ENCODE data around the gene OR7C1. TPM values are rescaled to one million over a fixed set of nuclear protein-coding genes. Genes with fewer than 3 reads are reported as not detected.

The OR7C1 gene
- total and polyA plus RNA-seq, 2 experiments from 2014 or later: 0.02 to 0.03 TPM

GRCh38 chr19:14837391-14837790 is 2.4 kb upstream of the OR7C1 start:
- no peaks in the 10 kb centered on the region for H3K79me2 ChIP-seq
- H3K36me3 ChIP-seq (replicated peaks; ENCODE audit: insufficient read depth, low read depth): no peaks in the 10 kb centered on the region
- H3K9me3 ChIP-seq (ENCODE audit: low read depth): no peaks in the 10 kb centered on the region
- no peaks in the 10 kb centered on the region for H3K4me1 ChIP-seq (ENCODE audit: insufficient read depth)
- DNase-seq (ENCODE audit: low spot score): no peak
- H3K4me2 ChIP-seq: no peak overlapping the region
- WGBS (ENCODE audit: low lambda C conversion rate, missing lambda C conversion rate): 52% methylated on average over 4 of the region's 4 CpGs
- TF ChIP-seq CTCF (IDR thresholded peaks at IDR 0.05; ENCODE audit: poor library complexity): no peak
- TF ChIP-seq EZH2 (IDR thresholded peaks at IDR 0.05; ENCODE audit: borderline replicate concordance): no peak
- TF ChIP-seq EZH2phosphoT487 (IDR thresholded peaks at IDR 0.05; ENCODE audit: low read depth, severe bottlenecking, unreplicated experiment): no peak
- H2AFZ ChIP-seq: no peak overlapping the region
- no peaks in the 10 kb centered on the region for H4K20me1 ChIP-seq (ENCODE audit: insufficient read depth, poor library complexity, severe bottlenecking)
- H3K27ac ChIP-seq: no peak overlapping the region
- H3K4me3 ChIP-seq: no peak overlapping the region
- H3K9me2 ChIP-seq (replicated peaks; ENCODE audit: insufficient read depth): no peaks in the 10 kb centered on the region
- no peaks in the 10 kb centered on the region for H3K27me3 ChIP-seq

GRCh38 chr19:14830702-14831101 is 4.3 kb downstream of the OR7C1 start:
- no peaks in the 10 kb centered on the region for H4K20me1 ChIP-seq (ENCODE audit: insufficient read depth, poor library complexity, severe bottlenecking)
- no peaks in the 10 kb centered on the region for H3K9me2 ChIP-seq (replicated peaks; ENCODE audit: insufficient read depth)
- 66% methylated on average over 4 of the region's 4 CpGs for WGBS (ENCODE audit: low lambda C conversion rate, missing lambda C conversion rate)
- H3K4me1 ChIP-seq (ENCODE audit: insufficient read depth): no peaks in the 10 kb centered on the region
- no peak for TF ChIP-seq CTCF (IDR thresholded peaks at IDR 0.05; ENCODE audit: poor library complexity)
- no peak for TF ChIP-seq EZH2phosphoT487 (IDR thresholded peaks at IDR 0.05; ENCODE audit: low read depth, severe bottlenecking, unreplicated experiment)
- no peak for TF ChIP-seq EZH2 (IDR thresholded peaks at IDR 0.05; ENCODE audit: borderline replicate concordance)
- no peaks in the 10 kb centered on the region for H3K9me3 ChIP-seq (ENCODE audit: low read depth)
- no peaks in the 10 kb centered on the region for H3K27me3 ChIP-seq
- H2AFZ ChIP-seq: no peak overlapping the region
- H3K79me2 ChIP-seq: no peaks in the 10 kb centered on the region
- H3K4me2 ChIP-seq: no peak overlapping the region
- no peaks in the 10 kb centered on the region for H3K36me3 ChIP-seq (replicated peaks; ENCODE audit: insufficient read depth, low read depth)
- DNase-seq (ENCODE audit: low spot score): no peak
- no peak overlapping the region for H3K4me3 ChIP-seq
- no peak overlapping the region for H3K27ac ChIP-seq

- Histone ChIP-seq H4K20me1 (ENCODE audit: insufficient read depth, poor library complexity, severe bottlenecking) (no peaks in the 10 kb centered on the region), H3K79me2 (no peaks in the 10 kb centered on the region), H3K36me3 (replicated peaks; ENCODE audit: insufficient read depth, low read depth) (no peaks in the 10 kb centered on the region), H3K9me3 (ENCODE audit: low read depth) (no peaks in the 10 kb centered on the region), H3K4me3 (no peak overlapping the region), H3K4me1 (ENCODE audit: insufficient read depth) (no peaks in the 10 kb centered on the region), H3K27me3 (no peaks in the 10 kb centered on the region), H3K27ac (no peak overlapping the region), H3K4me2 (no peak overlapping the region), H2AFZ (no peak overlapping the region), H3K9me2 (replicated peaks; ENCODE audit: insufficient read depth) (no peaks in the 10 kb centered on the region)
- TF ChIP-seq EZH2phosphoT487 (IDR thresholded peaks at IDR 0.05; ENCODE audit: low read depth, severe bottlenecking, unreplicated experiment) (no peak), EZH2 (IDR thresholded peaks at IDR 0.05; ENCODE audit: borderline replicate concordance) (no peak), CTCF (IDR thresholded peaks at IDR 0.05; ENCODE audit: poor library complexity) (no peak)
- no peak for DNase-seq (ENCODE audit: low spot score)
- 82% methylated on average over 2 of the region's 2 CpGs for WGBS (ENCODE audit: low lambda C conversion rate, missing lambda C conversion rate)
These were observed 9.0 kb downstream of the OR7C1 start for GRCh38 chr19:14826006-14826405.

- no peaks in the 10 kb centered on the region for H4K20me1 ChIP-seq (ENCODE audit: insufficient read depth, poor library complexity, severe bottlenecking)
- no peaks in the 10 kb centered on the region for H3K27me3 ChIP-seq
- no peaks in the 10 kb centered on the region for H3K4me1 ChIP-seq (ENCODE audit: insufficient read depth)
- no peak overlapping the region for H2AFZ ChIP-seq
- TF ChIP-seq EZH2phosphoT487 (IDR thresholded peaks at IDR 0.05; ENCODE audit: low read depth, severe bottlenecking, unreplicated experiment): no peak
- no peak for TF ChIP-seq EZH2 (IDR thresholded peaks at IDR 0.05; ENCODE audit: borderline replicate concordance)
- no peak for TF ChIP-seq CTCF (IDR thresholded peaks at IDR 0.05; ENCODE audit: poor library complexity)
- H3K36me3 ChIP-seq (replicated peaks; ENCODE audit: insufficient read depth, low read depth): no peaks in the 10 kb centered on the region
- no peaks in the 10 kb centered on the region for H3K9me2 ChIP-seq (replicated peaks; ENCODE audit: insufficient read depth)
- H3K9me3 ChIP-seq (ENCODE audit: low read depth): no peaks in the 10 kb centered on the region
- H3K4me3 ChIP-seq: no peak overlapping the region
- no peak overlapping the region for H3K4me2 ChIP-seq
- 62% methylated on average over 6 of the region's 6 CpGs for WGBS (ENCODE audit: low lambda C conversion rate, missing lambda C conversion rate)
- H3K27ac ChIP-seq: no peak overlapping the region
- no peaks in the 10 kb centered on the region for H3K79me2 ChIP-seq
- DNase-seq (ENCODE audit: low spot score): no peak
These were observed 13.0 kb downstream of the OR7C1 start for GRCh38 chr19:14821937-14822336.
